DMS114 treated with DMSO at 0.1 percent for 48 hours (cell line): ENCODE results near the gene CARTPT.

Source experiments
- DNase-seq: peaks from one replicate; lab custom pipeline; 2025; ENCODE audit not compliant: unreplicated experiment; lab: John Stamatoyannopoulos, UW

Gene CARTPT

DNA sequence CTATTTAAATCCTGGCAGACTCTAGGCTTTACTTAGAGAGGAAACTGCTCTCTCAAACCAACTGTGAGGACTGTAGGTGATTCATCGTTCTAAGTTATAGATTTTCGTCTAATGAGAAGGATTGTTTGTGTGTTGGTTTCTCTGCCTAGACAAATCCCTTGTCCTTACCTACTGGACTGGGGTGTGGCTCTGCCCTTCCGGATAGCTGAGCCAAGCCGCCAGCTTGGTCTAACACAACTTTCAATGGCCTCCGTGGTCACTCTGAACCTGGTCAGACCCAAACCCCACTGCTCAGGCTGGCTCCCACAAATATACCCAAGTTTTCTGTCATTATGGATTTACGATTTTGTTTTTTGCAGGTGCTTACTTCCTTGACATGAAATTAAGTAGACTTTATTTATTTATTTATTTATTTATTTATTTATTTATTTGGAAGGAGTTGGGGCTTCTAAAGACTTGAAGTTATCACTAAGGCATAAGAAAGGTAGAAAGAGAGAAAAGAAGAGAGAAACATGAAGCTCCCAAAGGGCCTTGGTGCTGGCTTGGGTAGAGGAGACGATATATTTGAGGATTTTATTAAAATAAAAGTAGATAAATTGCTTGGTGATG lies 19.0 kb downstream of the CARTPT start:
- DNase-seq, result no peak

DNA sequence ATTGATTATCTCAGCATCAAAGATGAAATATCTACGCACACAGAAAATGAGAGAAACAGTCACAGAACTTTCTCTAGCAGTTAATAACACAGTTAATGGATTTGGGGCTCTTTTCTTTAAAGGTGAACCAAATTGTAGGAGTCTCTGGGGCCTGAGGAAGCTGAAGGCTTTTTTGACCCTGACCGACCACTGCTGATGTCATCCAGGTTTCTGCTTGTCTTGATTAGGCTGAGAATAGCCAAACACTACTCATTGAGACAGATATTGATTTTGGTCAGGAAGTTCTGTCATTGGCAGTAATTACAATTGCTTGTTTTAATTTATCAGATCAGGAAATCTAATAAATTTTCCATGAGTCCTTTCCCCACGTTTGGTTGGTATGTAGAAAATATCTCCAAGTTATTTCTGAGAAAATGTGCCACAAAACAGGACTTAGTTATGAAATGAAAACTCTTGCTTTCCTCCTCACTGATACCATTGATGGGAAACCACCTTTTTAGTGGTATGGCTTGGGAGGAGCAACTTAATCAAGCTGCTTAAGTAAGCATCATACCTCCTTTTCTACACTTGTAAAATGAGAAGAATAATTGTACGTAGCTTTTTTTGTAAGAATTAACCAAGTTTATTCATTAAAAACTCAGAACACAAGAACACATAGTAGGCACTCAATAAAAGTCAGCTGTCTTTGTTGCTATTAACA lies 19.7 kb downstream of the CARTPT start:
- no peak for DNase-seq

DNA sequence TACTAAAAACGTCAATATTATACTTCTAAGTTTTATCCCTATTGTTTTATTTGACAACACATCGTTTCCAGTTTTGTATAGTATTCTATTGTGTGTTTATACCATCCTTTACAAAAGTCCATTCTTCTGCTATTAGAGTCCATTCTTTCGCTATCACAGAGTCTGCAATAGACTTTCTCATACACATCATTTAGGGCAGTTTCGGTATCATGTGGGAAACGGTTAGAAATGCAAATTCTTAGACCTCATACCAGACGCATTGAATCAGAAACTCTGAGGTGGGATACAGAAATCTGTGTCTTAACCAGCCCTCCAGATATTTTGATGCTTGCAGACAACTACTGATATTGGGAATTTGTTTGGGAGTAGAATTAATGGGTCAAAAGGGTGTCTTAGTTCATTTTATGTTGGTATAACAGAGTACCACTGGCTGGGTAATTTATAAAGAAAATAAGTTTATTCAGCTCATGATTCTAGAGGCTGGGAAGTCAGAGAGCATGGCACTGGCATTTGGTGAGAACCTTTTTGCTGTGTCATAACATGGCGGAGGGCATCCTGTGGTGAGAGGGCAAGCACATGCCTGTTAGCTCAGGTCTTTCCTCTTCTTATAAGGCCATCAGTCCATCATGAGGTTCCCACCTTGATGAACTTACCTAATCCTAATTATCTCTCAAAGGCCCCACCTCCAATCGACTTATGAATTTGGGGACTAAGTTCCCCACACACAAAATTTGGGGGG lies 21.1 kb downstream of the CARTPT start:
- DNase-seq, result no peak

GRCh38 chr5:71743155-71743554 lies 24.1 kb downstream of the CARTPT start:
- DNase-seq, result no peak

GRCh38 chr5:71744009-71744790 lies 25.1 kb downstream of the CARTPT start:
- DNase-seq, result no peak

GRCh38 chr5:71747182-71747581 lies 28.1 kb downstream of the CARTPT start:
- DNase-seq, result no peak

DNA sequence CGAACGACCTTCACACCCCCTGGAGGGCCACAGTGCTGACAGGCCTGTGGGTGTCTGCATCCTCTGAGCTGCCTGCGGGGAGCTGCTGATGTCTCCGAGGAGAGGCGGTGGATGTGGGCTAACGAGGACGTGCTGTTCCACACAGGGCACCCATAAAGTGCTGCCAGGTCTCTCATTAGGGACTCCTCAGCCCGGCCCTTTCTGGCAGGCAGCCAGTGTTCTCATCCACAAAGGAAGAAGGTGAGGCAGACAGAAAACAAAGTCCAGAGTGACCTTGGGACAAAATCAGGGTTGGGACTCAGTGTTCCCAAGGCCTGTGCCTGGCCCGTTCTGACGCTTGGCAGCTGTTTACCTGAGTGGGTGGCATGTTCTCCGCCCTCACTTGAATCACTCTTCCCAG lies 29.3 kb downstream of the CARTPT start:
- no peak for DNase-seq

- no peak for DNase-seq
Observed at GRCh38 chr5:71751422-71751821, 32.3 kb downstream of the CARTPT start.

GRCh38 chr5:71752441-71753190 lies 33.5 kb downstream of the CARTPT start:
- no peak for DNase-seq

- DNase-seq, result peak; percentile 64
Observed at GRCh38 chr5:71757590-71758543, 38.8 kb downstream of the CARTPT start.

- DNase-seq, result no peak
Observed at GRCh38 chr5:71762826-71763225, 43.8 kb downstream of the CARTPT start.

GRCh38 chr5:71767661-71768060 lies 48.6 kb downstream of the CARTPT start:
- no peak for DNase-seq

DNA sequence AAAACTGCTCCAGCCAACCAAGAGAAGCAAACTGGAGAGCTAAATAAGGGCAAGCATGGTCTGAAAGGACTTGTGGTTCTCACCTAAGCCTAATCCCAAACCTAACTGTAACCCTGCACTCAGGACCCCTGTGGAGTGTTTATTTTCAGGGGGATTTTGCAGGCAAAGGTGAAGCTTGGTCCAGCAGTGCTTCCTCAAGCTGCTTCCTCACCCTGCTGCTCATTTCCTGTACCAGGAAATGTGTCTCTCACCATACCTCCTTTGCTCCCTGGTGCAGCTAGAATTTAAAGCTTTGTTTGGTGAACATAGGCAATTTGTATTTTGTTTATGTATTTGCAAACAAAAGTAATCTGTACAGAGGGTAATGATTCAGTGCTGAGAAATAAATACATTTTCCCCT lies 50.2 kb downstream of the CARTPT start:
- DNase-seq, result no peak

- DNase-seq, result no peak
Observed at GRCh38 chr5:71770381-71770780, 51.3 kb downstream of the CARTPT start.
